G401 (cell line): ENCODE data around the gene OR5M8. TPM values are rescaled to one million over a fixed set of nuclear protein-coding genes. Genes with fewer than 3 reads are reported as not detected.

Experiments used
- DNase-seq: peaks from one replicate; pipeline ENCODE4 v3.0.0-alpha.2; 2015; ENCODE audit warnings: low spot score
- in situ Hi-C: cut with HindIII; loops from 2 replicates; pipeline ENCODE4 v1.10.0; 2016; ENCODE audit warnings: low sequenced_read_pairs, mixed read lengths
- total RNA-seq: library from RNA; depleted of rRNA; stranded (reverse); fragments of >200 nt; shearing (Covaris generic); gene quantifications from 2 replicates; pipeline ENCODE4 v1.2.3, GENCODE V29; 2014; rRNA removed

The OR5M8 gene
- total RNA-seq, result not detected in 2 replicates

DNA sequence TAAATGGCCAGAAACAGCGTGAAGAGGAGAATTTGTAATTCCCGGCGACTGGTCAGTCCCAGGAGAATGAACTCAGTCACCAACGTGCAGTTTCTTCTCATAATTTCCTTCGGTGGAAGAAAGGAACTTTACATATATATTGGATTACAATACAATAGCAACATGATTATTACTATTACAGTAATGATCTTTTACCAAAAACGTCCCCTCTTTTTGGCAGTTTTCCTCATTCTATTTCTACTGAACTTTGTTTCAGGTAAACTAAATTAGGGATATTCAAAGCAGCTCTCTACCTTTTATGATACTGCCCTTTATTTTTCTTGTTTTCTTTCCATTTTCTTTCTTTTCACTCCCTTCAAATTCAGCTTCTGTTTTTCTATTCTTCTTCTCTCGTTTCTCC lies at the start of gene OR5M8:
OR5M8 (minus strand) TSS at position 101 of the 400 bp plus-strand sequence; CDS start at position 101, 0 bp downstream.
- in situ Hi-C loops, result no loop called here
- DNase-seq, result no peak

DNA sequence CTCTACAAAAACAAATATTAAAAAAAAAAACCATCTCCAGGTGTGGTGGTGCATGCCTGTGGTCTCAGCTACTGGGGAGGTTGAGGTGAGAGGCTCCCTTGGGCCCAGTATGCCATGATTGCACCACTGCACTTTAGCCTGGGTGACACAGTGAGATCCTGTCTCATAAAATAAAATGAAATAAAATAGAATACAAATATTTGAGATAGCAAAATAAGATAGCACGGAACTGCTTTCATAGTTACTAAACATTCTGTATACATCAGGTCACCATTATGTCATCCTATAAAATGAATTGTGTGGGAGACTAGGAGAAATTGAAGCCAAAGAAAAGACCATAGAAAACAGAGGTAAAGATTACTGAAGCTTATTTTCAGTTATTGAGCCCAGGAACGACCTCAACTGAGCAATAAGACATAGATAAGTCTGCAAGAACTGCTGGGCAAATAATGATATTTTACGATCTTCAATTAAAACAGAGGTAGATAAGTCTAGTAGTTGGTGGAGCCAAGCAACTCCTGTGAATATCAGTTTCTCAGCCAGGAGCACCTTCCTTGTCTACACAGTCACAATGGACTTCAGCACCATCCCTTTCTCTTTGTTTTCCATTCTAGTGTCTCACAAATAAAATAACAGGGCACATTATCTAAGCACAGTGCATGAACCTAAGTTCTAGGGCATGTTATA lies 42.0 kb upstream of the OR5M8 start:
- DNase-seq, result no peak
- in situ Hi-C loops, result no loop called here

DNA sequence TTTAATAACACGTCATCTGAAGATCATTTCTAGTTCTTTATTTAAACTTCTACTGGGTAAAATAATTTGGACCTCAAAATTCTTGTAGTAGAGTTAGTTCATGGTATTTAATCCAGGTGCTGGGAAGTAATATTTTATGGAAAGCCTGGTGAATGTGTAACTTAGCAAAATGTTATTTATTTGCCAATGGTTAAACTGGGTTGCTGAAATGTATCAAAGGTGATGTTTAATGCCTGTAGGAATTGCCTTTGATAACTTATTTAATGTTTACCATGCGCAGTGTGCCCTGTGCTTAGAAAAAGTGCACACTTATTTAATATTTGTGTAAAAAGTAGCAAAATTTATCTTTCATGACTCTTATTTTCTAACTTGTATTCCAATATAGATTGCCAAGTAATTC lies 40.7 kb upstream of the OR5M8 start:
- in situ Hi-C loops, result no loop called here

DNA sequence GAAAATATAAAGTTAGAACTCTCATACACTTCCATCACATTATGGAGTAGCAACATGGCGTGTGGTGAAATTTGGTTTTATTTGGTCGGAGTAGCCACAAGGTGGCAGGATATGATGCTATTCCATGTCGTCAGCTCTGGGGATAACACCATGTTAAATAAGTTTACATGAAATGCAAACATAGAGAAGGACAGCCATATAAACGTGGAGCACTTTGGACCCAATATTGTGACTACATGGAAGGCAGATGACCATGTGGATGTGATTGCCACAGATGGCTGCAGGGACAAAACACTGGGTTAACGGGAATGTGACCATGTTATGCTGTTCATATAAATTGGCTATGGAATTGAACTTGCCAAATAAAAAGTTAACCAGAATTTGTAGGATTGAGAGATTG lies 30.8 kb upstream of the OR5M8 start:
- DNase-seq, result no peak

More for the DNA sequence above, 40.7 kb upstream of the OR5M8 start:
- DNase-seq, result no peak

DNA sequence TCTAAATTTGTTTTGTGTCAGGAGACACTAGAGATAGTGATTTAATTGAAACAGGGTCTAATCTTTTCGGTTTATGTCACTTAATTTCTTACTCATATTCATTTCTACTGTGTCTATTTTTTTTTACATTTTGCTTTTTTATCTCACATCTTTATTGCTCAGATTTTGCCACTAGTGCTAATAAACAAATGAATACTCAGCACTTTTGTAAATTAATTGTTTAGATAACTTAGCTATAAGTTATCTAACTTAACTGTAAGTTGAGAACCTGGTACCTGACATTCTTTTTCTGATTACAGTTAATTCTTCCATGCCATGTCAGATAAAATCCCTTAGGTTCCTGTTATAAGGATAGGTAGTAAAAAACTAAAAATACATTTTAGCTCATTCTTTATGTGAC lies 22.1 kb upstream of the OR5M8 start:
- in situ Hi-C loops, result no loop called here
- DNase-seq, result no peak

More for the DNA sequence above, 30.8 kb upstream of the OR5M8 start:
- in situ Hi-C loops, result no loop called here

DNA sequence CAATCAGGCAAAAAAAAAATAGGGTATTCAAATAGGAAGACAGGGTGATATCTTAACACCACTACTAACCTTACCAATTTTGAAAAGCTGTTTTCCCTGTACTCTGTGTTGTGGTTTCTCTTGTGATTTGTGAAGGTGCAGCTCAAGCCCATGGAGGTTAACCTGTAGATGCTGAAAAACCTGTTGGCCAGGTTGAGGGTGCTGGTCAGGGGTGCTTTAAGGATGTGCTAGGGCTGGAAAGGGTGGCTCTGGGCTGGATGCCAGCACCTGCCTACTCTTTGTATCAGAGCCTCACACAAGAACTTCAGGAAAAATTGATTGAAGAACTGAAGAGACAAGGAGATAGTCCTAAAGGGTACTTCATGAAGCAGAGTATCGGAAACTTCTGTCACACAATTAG lies 18.3 kb upstream of the OR5M8 start:
- no peak for DNase-seq
- in situ Hi-C loops, result no loop called here

DNA sequence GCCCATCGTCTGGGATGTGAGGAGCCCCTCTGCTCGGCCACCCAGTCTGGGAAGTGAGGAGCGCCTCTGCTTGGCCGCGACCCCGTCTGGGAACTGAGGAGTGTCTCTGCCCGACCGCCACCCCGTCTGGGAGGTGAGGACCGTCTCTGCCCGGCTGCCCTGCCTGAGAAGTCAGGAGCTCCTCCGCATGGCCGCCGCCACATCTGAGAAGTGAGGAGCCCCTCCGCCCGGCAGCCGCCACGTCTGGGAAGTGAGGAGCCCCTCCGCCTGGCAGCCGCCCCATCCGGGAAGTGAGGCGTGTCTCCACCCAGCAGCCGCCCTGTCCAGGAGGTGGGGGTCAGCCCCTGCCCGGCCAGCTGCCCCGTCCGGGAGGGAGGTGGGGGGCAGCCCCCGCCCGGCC lies 5.8 kb upstream of the OR5M8 start:
- in situ Hi-C loops, result no loop called here
- no peak for DNase-seq

DNA sequence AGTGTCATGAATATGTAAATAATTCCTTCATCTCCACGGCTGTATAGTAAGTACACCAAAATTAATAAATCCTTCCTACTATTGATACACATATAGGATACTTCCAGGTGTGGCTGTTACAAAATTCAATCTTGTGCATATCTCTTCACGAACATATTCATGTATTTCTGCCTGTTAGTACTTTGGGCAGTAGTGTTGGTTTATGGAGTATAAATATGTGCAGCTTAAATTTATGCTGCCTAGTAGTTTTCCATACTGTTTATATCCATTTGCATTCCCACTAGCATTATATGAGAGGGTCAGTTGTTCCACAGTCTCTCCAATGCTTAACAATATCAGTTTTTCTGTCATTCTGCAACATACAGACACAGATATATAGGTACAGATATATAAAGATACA lies 3.9 kb upstream of the OR5M8 start:
- in situ Hi-C loops, result no loop called here
- no peak for DNase-seq

DNA sequence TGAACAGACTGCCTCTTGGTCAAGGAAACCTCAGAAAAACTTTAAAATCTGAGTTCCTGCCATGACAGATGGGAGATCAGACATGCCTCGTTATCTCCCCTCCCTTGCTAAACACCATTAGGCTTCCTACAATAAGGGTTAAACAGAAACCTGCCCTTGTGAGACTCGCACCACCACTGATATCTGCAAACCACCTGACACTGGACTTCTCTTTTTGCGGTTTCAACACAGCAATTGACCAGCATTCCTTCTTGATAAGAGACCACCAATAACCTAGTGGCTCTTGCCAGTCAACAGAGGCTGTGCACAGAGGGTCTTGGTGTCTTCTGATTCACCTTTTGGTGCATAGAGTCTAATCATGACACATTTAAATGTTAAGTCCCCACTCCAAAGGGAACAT lies 4.4 kb downstream of the OR5M8 start:
- no peak for DNase-seq
- in situ Hi-C loops, result no loop called here

DNA sequence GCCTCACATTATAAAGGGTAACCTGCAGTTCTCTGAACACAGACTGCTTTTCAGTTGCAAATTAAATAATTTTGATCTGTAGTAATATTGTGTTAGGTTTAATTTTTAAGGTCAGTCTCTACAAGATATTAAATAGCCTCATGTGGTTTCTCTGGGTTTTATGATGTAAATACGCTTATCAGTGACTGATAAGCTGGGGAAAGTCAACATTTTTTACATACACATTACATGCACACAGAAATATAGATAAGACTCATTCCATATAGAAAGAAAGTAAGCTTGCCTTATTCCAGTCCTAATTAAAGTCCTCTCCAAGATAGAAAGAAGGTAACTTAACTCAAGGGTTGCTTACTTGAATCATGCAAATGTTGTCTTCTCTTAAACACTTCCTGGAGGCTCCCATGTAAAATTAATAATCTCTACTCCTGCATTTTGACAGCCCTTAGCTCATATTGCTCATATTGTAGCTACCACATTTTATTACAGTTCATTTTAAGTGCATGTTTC lies 16.4 kb downstream of the OR5M8 start:
- in situ Hi-C loops, result no loop called here

DNA sequence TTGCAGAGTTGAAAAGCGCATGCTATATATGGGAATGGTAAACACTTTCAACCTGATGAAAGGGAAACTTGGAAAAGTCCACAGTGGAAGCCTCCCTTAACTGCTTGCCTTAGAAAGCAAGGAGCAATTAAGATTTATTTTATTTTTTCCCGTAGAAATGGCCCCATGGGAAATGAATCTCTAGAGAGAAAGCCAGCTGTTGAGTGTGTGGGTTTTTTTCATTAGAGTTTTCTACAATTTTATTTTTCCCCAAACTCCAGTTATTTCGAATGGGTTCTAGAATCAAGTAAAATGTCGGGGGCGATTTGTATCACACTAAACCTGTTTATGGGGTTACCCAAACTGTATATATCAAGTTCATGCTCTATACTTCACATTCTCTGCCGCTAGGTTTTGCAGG lies 17.9 kb downstream of the OR5M8 start, which contains the start of gene OR5M3:
OR5M3 (minus strand) TSS at position 101 of the 400 bp plus-strand sequence. CDS start 2,855 bp downstream, outside the sequence.
- in situ Hi-C loops, result no loop called here
- no peak for DNase-seq

More for the DNA sequence above, 16.4 kb downstream of the OR5M8 start:
- no peak for DNase-seq

DNA sequence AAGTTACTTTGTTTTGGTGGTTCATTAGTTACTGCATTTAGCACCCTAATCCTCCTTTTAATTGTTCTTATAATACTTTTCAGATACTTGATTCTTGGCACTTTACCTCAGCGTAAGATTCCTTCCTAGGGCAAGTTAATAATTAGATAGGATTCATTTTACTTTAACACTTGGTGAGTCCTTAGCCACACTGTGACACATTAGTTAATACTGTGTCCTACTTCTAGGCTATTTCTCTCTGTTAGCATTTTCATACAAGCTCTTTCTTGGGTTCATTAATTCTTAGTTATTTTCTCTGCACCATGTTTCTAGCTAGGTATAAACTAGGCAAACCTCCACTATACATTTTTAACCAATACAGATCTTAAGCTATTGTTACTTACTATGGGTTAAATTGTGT lies 34.1 kb downstream of the OR5M8 start:
- in situ Hi-C loops, result no loop called here
- DNase-seq, result no peak

DNA sequence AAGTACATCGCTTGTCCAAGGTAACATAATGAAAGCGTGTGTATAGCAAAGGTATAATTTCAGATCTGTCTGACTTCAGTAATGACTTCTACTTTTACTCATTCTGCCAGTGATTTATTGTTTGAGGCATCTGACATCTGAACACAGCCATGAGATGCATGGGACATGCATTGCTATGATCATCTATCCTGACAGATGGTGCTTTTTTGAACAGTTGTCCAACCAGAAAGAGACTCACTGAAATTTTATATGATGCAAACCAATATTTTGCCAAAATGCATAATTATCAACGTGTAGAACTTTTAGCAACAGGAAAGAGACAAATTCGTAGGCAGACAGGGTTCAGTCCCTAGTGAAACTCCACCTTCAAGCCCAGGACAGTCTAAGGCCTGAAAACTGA lies 37.6 kb downstream of the OR5M8 start:
- in situ Hi-C loops, result no loop called here
- DNase-seq, result no peak

Other genes starting within 250 kb of the OR5M8 start
- gene OR5T3, start 239.1 kb downstream of the OR5M8 start, total RNA-seq, result not detected in 2 replicates
- not detected in 2 replicates for gene OR5T1, start 217.2 kb downstream of the OR5M8 start, total RNA-seq
- not detected in 2 replicates for gene OR8H1, start 199.1 kb downstream of the OR5M8 start, total RNA-seq
- not detected in 2 replicates for gene OR8K3, start 176.2 kb downstream of the OR5M8 start, total RNA-seq
- gene OR8K1, start 145.3 kb downstream of the OR5M8 start, total RNA-seq, result not detected in 2 replicates
- gene OR8J1, start 137.1 kb downstream of the OR5M8 start, total RNA-seq, result not detected in 2 replicates
- not detected in 2 replicates for gene OR8U1, start 115.7 kb downstream of the OR5M8 start, total RNA-seq
- not detected in 2 replicates for gene OR5AL1, start 78.7 kb downstream of the OR5M8 start, total RNA-seq
- gene OR5M3, start 18.0 kb downstream of the OR5M8 start, total RNA-seq, result not detected in 2 replicates
- not detected in 2 replicates for gene OR5M11, start 51.9 kb upstream of the OR5M8 start, total RNA-seq
- not detected in 2 replicates for gene OR5M10, start 86.4 kb upstream of the OR5M8 start, total RNA-seq
- not detected in 2 replicates for gene OR5M1, start 123.5 kb upstream of the OR5M8 start, total RNA-seq
- not detected in 2 replicates for gene OR5AP2, start 151.1 kb upstream of the OR5M8 start, total RNA-seq
- not detected in 2 replicates for gene OR5AR1, start 172.3 kb upstream of the OR5M8 start, total RNA-seq
- gene OR9G1, start 207.7 kb upstream of the OR5M8 start, total RNA-seq, result not detected in 2 replicates